ENCODE data around the gene RAVER1.
"Not testable (repeated sequence)": the region's sequence is repeated elsewhere in the genome, so short reads cannot be mapped to it uniquely, and the experiment has no call there.

The RAVER1 gene

DNA sequence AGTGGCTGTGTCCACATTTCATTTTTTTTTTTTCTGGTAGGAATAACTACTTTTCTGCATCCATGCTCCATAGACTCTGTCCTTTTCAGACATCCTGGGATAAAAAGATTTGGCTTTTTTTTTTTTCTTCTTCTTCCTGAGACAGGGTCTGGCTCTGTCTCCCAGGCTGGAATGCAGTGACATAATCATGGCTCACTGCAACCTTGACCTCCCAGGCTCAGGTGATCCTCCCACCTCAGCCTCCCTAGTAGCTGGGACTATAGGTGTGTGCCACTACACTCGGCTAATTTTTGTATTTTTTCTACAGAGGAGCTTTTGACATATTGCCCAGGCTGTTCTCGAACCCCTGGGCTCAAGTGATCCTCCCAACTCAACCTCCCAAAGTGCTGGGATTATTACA lies 10.2 kb upstream of the RAVER1 start:
- Histone ChIP-seq H3K27ac (ENCODE audit: low read depth, low read length) (no peak overlapping the region), H3K36me3 (ENCODE audit: control insufficient read depth, insufficient read depth, low read length) (no peaks in the 10 kb centered on the region), H3K4me1 (ENCODE audit: control insufficient read depth, insufficient read depth, low read length) (peaks cover 15% of the 10 kb centered on the region), H3K9me3 (ENCODE audit: control insufficient read depth, insufficient read depth, low read depth, low read length) (no peaks in the 10 kb centered on the region), H3K4me3 (ENCODE audit: low read depth, low read length) (no peak overlapping the region), H3K9ac (ENCODE audit: low read length) (no peak overlapping the region), H3K27me3 (ENCODE audit: control insufficient read depth, insufficient read depth, low read length) (no peaks in the 10 kb centered on the region)

DNA sequence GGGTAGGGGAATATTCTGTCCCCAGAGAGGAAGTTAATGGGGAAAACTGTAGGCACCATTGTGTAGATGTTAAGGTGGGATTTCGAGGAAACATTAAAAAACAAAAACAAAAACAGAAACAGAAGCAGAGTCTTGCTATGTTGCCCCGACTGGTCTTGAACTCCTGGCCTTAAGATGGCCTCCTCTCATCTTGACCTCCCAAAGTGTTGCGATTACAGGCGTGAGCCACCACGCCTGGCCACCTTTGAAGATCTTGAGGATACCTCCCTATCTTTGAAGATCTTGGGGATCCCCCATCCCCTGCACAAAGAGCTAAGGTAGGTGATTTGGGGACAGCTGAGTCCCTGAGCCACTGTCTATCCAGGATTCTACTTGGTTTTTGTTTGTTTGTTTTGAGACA lies 6.6 kb upstream of the RAVER1 start:
- Histone ChIP-seq H3K4me3 (ENCODE audit: low read depth, low read length) (no peak overlapping the region), H3K4me1 (ENCODE audit: control insufficient read depth, insufficient read depth, low read length) (peaks cover 25% of the 10 kb centered on the region)

DNA sequence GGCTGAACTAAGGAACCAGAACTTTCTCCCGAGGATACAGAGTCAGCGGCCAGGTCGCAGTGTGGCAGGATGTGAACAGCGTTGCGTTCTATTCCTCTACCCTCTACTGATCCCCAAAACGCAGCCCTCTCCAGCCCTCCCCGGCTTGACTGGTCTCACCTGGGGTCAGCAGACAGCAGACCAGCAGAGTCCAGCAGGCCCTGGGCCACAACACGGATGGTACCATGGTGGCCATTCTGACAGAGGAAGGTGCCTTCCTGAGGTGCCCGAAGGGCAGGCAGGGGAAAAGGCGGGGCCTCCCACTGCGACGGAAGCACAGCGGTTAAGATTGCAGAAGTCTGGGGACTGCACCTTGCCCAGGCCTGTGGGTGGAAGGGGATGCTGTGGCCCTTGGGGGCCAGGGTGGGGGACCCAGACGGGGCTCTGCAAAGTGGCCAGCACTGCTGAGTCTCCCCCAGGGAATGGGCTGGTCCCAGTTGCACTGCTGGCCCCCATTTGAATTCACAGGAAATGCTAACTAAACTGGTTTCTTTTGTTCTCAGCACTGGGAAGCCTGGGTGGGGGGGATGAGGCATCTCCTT lies 6.1 kb upstream of the RAVER1 start, which contains the start of gene ICAM3:
TSS of gene ICAM3 (minus strand) at position 245 of the 581 bp plus-strand sequence. CDS start at position 235, 10 bp downstream.
- Histone ChIP-seq H3K27me3 (ENCODE audit: control insufficient read depth, insufficient read depth, low read length) (no peaks in the 10 kb centered on the region), H3K9ac (ENCODE audit: low read length) (no peak within 1 kb of the TSS), H3K4me1 (ENCODE audit: control insufficient read depth, insufficient read depth, low read length) (peaks cover 25% of the 10 kb centered on the region), H3K36me3 (ENCODE audit: control insufficient read depth, insufficient read depth, low read length) (no peaks in the 10 kb centered on the region), H3K9me3 (ENCODE audit: control insufficient read depth, insufficient read depth, low read depth, low read length) (no peaks in the 10 kb centered on the region), H3K4me3 (ENCODE audit: low read depth, low read length) (no peak within 1 kb of the TSS), H3K27ac (ENCODE audit: low read depth, low read length) (peak within 1 kb of the TSS; percentile 48; the same call in 1 of the 2 replicates)

More for the DNA sequence above, 6.6 kb upstream of the RAVER1 start:
- H3K27ac ChIP-seq (ENCODE audit: low read depth, low read length): no peak overlapping the region
- no peak overlapping the region for H3K9ac ChIP-seq (ENCODE audit: low read length)
- H3K36me3 ChIP-seq (ENCODE audit: control insufficient read depth, insufficient read depth, low read length): no peaks in the 10 kb centered on the region
- H3K9me3 ChIP-seq (ENCODE audit: control insufficient read depth, insufficient read depth, low read depth, low read length): no peaks in the 10 kb centered on the region
- H3K27me3 ChIP-seq (ENCODE audit: control insufficient read depth, insufficient read depth, low read length): no peaks in the 10 kb centered on the region

DNA sequence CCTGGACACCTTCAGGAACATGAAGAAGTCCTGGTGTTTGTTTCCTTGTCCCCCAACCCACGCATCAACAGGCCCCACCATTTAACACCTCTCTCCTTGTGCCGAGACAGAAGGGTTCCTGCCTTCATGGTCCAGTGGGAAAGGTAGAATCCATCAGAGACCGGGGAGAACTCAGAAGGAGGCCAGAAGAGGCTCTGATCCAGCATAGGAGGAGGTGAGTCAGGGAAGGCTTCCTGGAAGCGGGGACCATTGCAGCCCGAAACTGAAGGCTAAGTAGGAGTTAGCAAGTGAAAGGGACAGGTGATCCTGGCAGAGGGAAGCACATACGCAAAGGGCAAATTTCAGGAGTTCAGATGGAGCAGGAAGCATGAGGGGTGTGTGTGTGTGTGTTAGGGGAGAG lies 5.6 kb upstream of the RAVER1 start:
- H3K9ac ChIP-seq (ENCODE audit: low read length): no peak overlapping the region
- H3K36me3 ChIP-seq (ENCODE audit: control insufficient read depth, insufficient read depth, low read length): no peaks in the 10 kb centered on the region
- no peaks in the 10 kb centered on the region for H3K27me3 ChIP-seq (ENCODE audit: control insufficient read depth, insufficient read depth, low read length)
- H3K4me3 ChIP-seq (ENCODE audit: low read depth, low read length): no peak overlapping the region
- no peaks in the 10 kb centered on the region for H3K9me3 ChIP-seq (ENCODE audit: control insufficient read depth, insufficient read depth, low read depth, low read length)
- H3K27ac ChIP-seq (ENCODE audit: low read depth, low read length): no peak overlapping the region
- H3K4me1 ChIP-seq (ENCODE audit: control insufficient read depth, insufficient read depth, low read length): peaks cover 25% of the 10 kb centered on the region

DNA sequence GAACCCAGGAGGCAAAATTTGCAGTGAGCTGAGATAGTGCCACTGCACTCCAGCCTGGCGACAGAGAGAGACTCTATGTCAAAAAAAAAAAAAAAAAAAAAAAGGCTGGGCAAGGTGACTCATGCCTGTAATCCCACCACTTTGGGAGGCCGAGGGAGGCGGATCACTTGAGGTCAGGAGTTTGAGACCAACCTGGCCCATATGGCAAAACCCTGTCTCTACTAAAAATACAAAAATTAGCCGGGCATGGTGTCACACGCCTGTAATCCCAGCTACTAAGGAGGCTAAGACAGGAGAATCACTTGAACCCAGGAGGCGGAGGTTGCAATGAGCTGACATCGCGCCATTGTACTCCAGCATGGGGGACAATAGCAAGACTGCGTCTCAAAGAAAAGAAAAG lies 3.4 kb upstream of the RAVER1 start:
- H3K4me3 ChIP-seq (ENCODE audit: low read depth, low read length); H3K27me3 ChIP-seq (ENCODE audit: control insufficient read depth, insufficient read depth, low read length); H3K9me3 ChIP-seq (ENCODE audit: control insufficient read depth, insufficient read depth, low read depth, low read length); H3K9ac ChIP-seq (ENCODE audit: low read length); H3K27ac ChIP-seq (ENCODE audit: low read depth, low read length); H3K36me3 ChIP-seq (ENCODE audit: control insufficient read depth, insufficient read depth, low read length): not testable (repeated sequence)
- peaks cover 32% of the 10 kb centered on the region for H3K4me1 ChIP-seq (ENCODE audit: control insufficient read depth, insufficient read depth, low read length)

DNA sequence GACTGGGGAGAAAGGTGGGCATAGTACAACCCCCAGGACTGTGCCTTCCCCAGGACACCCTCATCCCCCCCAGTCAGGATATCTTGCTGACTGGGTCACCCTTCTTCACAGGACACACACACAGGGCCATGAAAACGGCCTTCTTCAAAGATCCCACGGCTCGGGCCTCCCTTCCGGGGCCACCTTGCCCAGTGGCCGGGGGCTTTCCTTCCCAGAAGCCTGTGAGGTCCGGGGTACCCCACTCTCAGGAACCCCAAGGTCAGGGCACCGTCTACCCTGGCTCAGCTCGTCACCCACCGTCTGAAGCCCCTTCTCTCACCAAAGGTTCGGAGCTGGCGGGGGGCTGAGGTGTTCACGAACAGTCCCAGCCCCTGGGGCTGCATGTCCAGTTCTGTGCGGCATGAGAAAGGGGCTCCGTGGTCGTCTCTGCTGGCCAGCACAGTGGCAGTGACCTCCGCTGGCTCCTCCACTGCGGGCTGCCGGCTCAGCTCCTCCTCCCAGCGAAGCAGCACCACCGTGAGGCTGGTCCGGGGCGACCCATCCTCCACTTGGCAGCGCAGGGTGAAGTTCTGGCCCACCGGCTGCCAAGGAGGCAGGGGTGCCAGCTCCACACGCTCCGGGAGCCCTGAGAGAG lies 2.1 kb upstream of the RAVER1 start:
- H3K27me3 ChIP-seq (ENCODE audit: control insufficient read depth, insufficient read depth, low read length): no peaks in the 10 kb centered on the region
- no peaks in the 10 kb centered on the region for H3K9me3 ChIP-seq (ENCODE audit: control insufficient read depth, insufficient read depth, low read depth, low read length)
- peak overlapping the region; percentile 84 for H3K4me3 ChIP-seq (ENCODE audit: low read depth, low read length)
- no peak overlapping the region for H3K27ac ChIP-seq (ENCODE audit: low read depth, low read length)
- peaks cover 28% of the 10 kb centered on the region for H3K4me1 ChIP-seq (ENCODE audit: control insufficient read depth, insufficient read depth, low read length)
- no peak overlapping the region for H3K9ac ChIP-seq (ENCODE audit: low read length)
- H3K36me3 ChIP-seq (ENCODE audit: control insufficient read depth, insufficient read depth, low read length): peaks cover 5% of the 10 kb centered on the region

DNA sequence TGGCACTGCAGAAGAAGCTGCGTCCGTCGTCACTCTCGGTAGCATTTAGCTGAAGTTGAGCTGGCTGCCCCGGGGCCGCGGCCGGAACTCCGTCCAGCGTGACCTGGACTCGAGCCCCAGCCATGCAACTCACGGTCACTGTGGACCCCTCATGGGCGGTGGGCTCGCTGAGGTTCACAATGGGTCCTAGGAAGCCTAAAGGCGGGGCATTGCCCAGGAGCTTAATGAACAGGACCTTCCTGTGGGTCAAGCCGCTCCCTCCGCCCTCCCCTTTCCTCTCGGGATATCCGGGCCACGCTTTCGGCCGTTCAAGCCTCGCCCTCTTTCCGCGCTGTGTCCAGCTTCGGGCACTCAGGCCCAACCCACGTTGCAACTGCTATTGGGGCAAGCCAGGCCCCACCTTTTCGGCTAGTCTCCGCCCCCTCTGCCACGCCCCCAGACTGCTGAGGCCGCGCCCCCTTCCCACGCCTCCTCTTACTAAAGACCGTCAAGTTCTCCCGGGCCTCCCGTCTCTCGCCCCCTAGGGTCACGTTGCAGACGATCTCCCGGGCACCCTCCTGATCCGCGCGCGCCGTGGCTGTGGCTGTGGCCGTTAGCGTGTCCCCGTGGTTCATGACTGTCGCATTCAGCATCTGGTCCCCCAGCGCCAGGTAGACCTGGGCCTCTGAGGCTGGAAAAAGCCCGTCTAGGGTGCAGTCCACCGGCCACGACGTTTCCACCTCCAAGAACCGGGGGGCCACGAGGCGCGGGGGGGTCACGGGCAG lies 1.4 kb upstream of the RAVER1 start:
- H3K27ac ChIP-seq (ENCODE audit: low read depth, low read length): no peak overlapping the region
- H3K9ac ChIP-seq (ENCODE audit: low read length): peak overlapping the region; percentile 43
- H3K4me3 ChIP-seq (ENCODE audit: low read depth, low read length): peak overlapping the region; percentile 84
- H3K4me1 ChIP-seq (ENCODE audit: control insufficient read depth, insufficient read depth, low read length): peaks cover 27% of the 10 kb centered on the region
- no peaks in the 10 kb centered on the region for H3K9me3 ChIP-seq (ENCODE audit: control insufficient read depth, insufficient read depth, low read depth, low read length)
- no peaks in the 10 kb centered on the region for H3K27me3 ChIP-seq (ENCODE audit: control insufficient read depth, insufficient read depth, low read length)
- H3K36me3 ChIP-seq (ENCODE audit: control insufficient read depth, insufficient read depth, low read length): peaks cover 12% of the 10 kb centered on the region

DNA sequence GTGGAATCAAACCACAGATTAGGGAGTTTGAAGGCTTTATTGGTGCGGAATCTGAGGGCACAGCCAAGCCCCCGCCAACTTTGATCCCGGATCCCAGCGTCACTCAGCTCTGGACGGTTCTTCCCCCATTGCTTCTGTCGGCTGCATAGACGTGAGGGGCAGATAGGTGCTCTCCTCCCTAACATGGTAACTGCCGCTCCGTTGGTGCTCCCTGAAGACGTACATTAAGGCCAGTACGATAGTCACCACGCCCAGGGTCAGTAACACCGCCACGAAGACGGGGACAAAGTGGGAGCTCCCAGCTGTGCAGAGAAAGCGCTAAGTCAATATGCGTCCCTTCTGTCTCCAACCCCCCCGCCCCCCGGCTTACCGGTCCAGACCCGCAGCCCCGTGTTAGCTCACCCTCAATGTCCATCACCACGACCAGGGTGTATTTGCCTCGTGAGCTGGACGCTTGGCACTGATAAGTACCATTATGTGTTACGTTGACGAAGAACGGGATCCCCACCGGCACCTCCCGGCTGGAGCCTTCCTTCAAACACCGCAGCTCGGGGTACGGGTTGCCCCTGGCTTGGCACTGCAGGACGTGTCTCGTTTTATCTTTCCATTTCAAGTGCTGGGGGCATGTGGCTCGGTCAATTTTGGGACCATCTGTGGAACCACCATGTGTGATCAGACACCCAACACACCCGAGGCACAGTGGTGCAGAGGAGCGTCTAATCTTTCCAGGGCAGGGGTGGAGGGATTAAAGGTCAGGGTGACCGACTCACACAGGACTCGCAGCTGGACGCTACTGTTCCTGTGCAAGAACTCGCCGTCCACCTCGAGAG lies 644 bp upstream of the RAVER1 start:
- H3K27me3 ChIP-seq (ENCODE audit: control insufficient read depth, insufficient read depth, low read length): no peaks in the 10 kb centered on the region
- H3K27ac ChIP-seq (ENCODE audit: low read depth, low read length): no peak overlapping the region
- peak overlapping the region; percentile 84 for H3K4me3 ChIP-seq (ENCODE audit: low read depth, low read length)
- H3K4me1 ChIP-seq (ENCODE audit: control insufficient read depth, insufficient read depth, low read length): peaks cover 22% of the 10 kb centered on the region
- H3K9ac ChIP-seq (ENCODE audit: low read length): peak overlapping the region; percentile 52
- no peaks in the 10 kb centered on the region for H3K9me3 ChIP-seq (ENCODE audit: control insufficient read depth, insufficient read depth, low read depth, low read length)
- peaks cover 20% of the 10 kb centered on the region for H3K36me3 ChIP-seq (ENCODE audit: control insufficient read depth, insufficient read depth, low read length)

DNA sequence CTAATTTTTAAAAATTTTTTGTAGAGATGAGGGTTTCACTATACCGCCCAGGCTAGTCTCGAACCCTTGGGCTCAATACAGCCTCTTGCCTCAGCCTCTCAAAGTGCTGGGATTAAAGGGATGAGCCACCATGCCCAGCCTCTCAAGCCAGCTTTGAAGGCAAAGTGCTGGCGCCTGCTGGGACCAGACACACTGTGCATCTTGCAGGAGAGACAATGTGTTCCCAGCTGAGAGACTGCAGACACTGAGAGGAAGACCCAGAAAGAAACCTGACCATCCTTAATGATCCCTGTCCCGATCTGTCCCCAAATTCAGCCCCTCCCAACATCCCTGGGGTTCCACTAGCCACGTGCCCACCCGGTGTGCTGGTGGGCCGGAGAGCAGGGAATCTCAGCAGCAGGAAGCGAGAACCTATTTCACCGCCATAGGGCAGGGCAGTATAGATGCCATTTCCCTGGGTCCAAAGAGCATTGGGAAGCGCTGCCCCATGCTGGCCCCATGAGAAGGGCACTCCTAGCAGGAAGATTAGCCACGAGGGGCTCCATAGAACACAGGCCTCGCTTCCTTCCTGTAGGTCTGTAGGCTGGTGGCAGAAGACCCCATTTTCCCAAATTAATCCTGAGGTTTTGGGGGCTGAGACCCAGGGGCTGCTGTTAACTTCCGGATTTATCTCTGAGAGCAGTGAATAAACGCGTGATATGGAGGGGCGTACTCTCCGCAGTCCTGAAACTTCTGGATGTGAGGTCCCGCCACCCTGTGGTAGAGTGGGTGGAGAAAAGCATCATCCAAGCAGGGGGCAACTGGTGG lies 968 bp downstream of the RAVER1 start:
- Histone ChIP-seq H3K9me3 (ENCODE audit: control insufficient read depth, insufficient read depth, low read depth, low read length) (no peaks in the 10 kb centered on the region), H3K27me3 (ENCODE audit: control insufficient read depth, insufficient read depth, low read length) (no peaks in the 10 kb centered on the region), H3K36me3 (ENCODE audit: control insufficient read depth, insufficient read depth, low read length) (peaks cover 36% of the 10 kb centered on the region), H3K4me1 (ENCODE audit: control insufficient read depth, insufficient read depth, low read length) (peaks cover 17% of the 10 kb centered on the region; the same call in 1 of the 2 replicates), H3K27ac (ENCODE audit: low read depth, low read length) (0 out of 2 replicates have a peak overlapping the region, but pooled peaks have one; percentile 84), H3K9ac (ENCODE audit: low read length) (peak overlapping the region; percentile 95), H3K4me3 (ENCODE audit: low read depth, low read length) (peak overlapping the region; percentile 84)

DNA sequence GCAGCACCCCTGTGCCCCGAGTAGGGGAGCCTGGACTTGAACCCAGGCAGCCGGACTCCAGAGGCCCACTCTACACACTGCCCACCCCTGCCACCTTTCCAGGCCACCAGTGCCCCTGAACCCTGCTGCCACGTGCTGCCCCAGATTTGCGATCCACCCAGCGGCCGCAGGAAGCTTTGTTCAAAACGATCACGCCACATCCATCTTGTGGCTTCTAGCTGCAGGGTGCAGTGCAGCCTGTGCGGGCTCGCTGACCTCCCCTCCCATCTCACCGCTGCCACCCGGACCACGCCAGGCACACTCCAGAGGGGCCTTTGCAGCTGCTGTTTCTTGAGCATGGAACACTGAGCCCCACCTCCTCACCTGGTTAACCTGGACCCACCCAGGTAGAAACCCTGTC lies 3.8 kb downstream of the RAVER1 start:
- Histone ChIP-seq H3K27me3 (ENCODE audit: control insufficient read depth, insufficient read depth, low read length) (no peaks in the 10 kb centered on the region), H3K27ac (ENCODE audit: low read depth, low read length) (no peak overlapping the region), H3K4me1 (ENCODE audit: control insufficient read depth, insufficient read depth, low read length) (peaks cover 7% of the 10 kb centered on the region; the same call in 1 of the 2 replicates), H3K36me3 (ENCODE audit: control insufficient read depth, insufficient read depth, low read length) (peaks cover 60% of the 10 kb centered on the region), H3K9me3 (ENCODE audit: control insufficient read depth, insufficient read depth, low read depth, low read length) (no peaks in the 10 kb centered on the region), H3K9ac (ENCODE audit: low read length) (no peak overlapping the region), H3K4me3 (ENCODE audit: low read depth, low read length) (no peak overlapping the region)
